HT-29 (cell line): Measurements from ENCODE around the gene SPAG16. TPM values are rescaled to one million over a fixed set of nuclear protein-coding genes. Genes with fewer than 3 reads are reported as not detected.

ENCODE experiments used
- DNase-seq: peaks from one replicate; pipeline ENCODE4 v3.0.0-alpha.2; 2015; ENCODE audit warnings: low spot score
- total RNA-seq: library from RNA; depleted of rRNA; stranded (reverse); fragments of >200 nt; shearing (Covaris generic); gene quantifications from 2 replicates; pipeline ENCODE4 v1.2.3, GENCODE V29; 2014

SPAG16 gene
- total RNA-seq, 1 experiment from 2014 or later: 16.2 TPM

DNA sequence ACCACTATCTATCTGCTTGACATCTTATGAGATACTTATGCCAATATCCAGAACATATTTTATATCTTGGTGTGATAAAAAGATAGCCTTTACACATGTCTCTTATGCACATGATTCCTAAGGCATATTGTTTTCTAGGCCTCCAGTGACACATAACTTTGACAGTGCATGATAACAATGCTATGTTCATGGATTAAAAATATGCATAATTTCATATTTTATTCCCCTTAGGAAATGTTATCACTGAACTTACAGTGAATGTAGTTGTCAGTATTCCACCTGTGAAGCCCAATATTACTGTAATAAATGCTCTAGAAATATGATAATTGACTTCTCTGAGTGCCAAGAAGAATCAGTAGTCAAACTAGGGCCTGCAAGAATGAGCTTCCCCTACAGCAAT, 532.3 kb downstream of the SPAG16 start:
- no peak for DNase-seq

DNA sequence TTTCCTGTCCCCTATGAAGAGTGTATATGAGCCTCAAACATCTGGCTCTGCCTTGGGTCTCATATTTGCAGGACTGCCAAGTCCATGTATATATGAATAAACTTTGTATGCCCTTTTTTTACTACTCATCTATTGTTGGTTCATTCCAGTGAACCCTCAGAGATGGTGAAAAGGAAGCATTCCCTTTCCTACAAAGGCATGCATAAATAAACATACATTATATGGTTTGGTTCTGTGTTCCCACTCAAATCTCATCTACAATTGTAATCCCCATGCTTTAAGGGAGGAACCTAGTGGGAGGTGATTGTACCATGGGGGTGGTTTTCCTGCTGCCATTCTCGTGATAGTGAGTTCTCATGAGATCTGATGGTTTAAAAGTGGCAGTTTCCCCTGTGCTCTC, 534.2 kb downstream of the SPAG16 start:
- DNase-seq: no peak

DNA sequence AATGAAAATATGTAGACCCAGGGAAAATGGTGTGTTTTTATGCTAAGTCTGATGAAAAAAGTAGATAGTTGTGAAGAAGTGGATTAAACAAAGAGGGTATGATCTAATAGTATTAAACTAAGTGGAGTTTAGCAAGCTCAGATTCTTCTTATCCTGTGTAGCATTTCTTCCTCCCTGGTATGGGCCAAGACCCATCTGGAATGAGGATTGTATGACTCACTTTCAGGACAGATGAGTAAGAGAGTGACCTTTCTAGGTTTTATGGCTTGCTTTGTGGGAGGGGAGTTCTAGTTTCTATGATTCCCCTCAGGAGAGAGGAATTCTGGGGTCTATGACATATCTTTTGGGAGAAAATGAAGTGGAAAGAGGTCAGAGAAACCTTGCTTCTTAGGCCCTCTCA, 550.1 kb downstream of the SPAG16 start:
- no peak for DNase-seq

DNA sequence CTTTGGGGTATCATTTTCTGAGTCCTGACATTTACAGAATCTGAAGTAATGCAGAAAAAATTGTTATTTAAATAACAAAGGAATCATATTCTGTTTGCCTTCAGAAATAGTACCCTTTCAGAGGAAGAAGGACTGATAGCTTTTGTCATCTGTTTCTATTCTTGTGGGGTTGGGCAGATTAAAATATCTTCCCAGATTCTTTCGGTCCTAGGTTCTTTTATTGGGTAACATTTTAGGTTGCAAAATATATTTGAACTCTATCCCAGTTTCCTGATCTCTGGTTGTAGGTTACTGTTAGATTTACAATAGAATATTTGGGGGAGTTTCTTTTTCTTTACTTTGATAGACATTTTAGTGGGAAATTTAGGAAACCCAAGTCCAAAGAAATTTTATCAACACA, 550.5 kb downstream of the SPAG16 start:
- DNase-seq: no peak

DNA sequence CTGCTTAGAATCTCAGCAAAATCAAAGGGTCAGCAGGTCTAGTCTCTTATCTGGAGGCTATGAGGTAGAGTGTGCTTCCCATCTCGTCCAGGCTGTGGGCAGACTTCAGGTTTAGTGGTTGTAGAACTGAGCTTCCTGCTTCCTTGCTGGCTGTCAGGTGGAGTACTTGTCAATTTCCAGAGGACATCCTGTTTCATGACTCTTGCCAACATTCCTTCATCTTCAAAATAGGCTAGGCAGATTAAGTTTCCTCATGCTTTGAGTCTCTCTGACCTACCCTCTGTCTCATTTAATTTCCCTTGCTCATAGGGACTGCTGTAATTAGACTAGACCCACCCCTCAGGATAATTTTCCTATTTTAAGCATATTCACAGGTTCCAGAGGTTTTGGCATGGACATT, 562.6 kb downstream of the SPAG16 start:
- DNase-seq: no peak

DNA sequence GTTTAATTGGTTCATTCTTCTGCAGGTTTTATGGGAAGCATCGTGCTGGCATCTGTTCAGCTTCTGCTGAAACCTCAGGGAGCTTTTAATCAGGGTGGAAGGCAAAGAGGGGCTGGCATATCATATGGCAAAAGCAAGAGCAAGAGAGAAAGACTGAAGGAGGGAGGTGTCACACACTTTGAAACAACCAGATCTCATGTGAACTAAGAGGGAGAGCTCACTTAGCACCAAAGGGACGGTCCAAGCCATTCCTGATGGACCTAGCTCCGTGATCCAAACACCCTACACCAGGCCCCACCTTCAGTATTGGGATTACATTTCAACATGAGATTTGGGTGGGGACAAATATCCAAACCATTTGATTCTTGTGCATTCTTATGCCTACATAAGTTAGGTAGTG, 563.1 kb downstream of the SPAG16 start:
- DNase-seq: no peak

DNA sequence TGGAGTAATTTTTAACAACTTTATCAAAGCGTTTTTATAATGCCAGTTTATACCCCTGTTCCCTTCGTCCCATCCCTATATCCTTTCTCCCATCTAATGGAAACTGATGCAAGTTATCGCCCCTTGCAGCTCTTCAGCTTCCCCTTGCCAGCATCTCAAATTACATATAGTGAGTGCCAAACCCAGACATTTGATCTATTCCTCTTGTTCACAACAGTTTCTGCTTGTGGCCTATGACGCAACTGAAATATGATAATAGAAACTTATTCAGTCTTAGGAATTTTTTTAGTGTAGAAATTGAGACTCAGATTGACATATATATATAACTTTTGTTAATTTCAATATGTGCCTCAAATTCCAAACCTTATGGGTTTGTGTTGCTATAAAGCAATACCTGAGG, 564.4 kb downstream of the SPAG16 start:
- no peak for DNase-seq

DNA sequence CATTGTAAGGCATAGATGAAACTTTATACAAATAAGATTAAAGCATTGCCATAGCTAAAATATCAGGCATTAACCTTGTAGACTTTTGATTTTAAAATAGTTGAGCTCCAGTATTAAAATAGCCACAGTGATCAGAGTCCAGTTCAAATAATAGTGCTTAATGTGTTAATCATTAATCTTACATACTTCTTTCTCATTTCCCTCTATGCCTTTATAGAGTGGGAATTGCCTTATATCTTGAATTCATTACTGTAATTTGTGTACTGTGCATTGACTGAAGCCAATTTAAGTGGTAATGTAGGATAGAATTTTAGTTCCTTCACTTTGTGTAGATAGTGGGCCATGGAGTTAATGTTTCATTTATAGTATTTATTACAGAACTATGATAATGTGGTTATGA, 577.4 kb downstream of the SPAG16 start:
- DNase-seq: peak; percentile 24

DNA sequence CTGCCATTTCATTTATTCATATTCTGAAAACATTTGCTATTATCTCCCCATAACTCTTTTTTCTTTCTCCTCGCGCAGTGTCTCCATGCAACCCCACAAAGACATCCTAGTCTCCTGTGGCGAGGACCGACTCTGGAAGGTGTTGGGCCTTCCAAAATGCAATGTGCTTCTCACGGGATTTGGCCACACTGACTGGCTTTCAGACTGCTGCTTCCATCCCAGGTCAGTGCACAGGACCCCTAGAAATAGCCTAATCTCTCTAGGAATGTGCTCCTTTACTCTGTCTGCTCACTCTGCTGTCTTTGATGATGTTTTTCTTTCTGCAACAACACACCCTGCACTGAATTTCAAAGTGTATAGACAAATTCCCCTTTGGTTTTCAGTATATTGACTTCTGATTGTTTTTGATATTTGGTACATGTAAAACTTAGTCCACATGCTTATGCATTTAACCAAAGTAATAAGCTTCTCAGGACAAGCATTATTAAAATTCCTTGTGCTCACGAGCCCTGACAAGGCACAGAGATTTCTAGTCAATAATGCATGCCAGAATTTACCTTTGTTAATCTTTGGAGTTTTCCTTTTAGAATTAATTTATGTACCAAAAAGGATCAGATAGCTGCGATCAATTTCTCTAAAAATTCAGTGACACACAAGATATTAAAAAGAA, 578.3 kb downstream of the SPAG16 start:
- DNase-seq: no peak

DNA sequence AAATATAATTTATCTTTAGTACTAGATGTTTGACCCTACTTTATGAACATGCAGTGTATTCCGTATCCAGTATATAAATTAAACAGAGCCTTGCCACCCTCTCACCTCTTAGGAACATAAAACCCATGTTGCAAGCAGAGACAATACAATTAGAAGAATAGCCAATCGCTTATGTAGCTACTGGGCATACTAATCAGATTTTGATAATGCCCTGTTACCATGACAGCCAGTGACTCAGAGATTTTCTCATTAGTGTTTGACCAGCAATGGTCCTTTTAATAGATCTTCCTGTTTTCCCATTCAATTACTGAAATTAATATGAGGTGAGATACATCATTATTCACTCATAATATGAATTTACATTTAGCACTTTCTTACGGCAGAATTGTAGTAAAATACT, 579.3 kb downstream of the SPAG16 start:
- DNase-seq: no peak

DNA sequence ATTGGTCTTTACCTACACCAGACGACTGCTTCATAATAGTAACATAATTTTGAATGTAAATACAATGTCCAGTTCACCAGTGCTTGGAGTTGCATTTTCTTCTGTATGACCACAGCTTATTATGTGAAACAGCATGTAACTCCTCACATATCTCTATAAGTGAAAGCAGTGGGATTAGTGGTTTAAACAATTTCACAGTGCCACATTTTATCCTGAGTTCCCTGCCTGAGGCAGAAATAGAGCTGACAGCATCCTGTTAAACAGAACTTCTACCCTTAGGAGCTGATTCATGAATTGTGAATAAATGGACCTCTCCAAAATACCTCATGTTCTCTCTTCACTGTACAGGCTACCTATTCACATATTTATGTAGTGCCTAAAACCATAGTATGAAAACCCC, 584.3 kb downstream of the SPAG16 start:
- DNase-seq: no peak

DNA sequence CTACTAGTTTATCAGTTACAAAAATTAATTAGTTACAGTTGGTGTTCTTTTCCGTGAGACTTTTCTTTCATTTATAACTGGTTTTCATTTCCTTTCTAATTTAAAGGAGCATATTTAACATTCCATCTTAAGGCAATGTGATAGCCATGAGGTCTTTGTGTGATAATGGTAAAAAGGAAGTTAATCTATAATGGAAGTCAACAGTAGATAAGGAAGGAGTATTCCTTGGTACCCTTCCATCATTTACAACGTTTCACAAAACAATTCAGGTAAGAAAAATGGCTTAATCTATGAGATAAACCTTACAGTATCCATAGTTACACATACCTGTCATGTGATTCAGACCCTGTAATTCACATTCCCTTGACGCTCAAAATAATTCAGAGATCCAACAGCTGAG, 601.2 kb downstream of the SPAG16 start:
- no peak for DNase-seq

DNA sequence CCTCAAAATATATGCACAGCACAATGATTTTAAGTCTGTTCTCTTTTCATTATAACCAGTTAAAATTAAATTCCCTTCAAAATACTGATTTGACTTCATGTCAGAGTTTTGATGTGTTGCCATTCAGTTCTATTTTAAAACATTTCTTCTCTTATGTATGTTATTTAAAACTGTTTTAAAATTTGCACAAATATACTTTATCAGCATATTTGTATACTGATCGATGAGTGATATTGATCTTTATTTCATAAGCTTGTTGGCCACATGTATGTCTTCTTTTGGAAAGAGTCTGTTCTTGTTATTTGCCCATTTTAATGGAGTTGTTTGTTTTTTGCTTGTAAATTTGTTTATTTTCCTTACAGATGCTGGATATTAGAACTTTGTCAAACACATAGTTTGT, 630.2 kb downstream of the SPAG16 start:
- DNase-seq: no peak

DNA sequence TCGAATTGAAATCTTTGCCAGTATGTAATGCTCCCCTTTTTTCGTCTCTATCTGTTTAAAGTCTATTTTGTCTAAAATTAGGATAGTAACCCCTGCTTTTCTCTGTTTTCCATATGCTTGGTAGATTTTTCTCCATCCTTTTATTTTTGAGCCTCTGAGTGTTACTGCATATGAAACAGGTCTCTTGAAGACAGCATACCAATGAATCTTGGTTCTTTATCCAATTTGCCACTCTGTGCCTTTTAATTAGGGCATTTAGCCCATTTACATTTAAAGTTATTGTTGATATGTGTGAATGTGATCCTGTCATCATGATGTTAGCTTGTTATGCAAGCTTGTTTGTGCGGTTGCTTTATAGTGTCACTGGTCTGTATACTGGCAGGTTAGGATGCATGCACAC, 635.8 kb downstream of the SPAG16 start:
- DNase-seq: no peak

DNA sequence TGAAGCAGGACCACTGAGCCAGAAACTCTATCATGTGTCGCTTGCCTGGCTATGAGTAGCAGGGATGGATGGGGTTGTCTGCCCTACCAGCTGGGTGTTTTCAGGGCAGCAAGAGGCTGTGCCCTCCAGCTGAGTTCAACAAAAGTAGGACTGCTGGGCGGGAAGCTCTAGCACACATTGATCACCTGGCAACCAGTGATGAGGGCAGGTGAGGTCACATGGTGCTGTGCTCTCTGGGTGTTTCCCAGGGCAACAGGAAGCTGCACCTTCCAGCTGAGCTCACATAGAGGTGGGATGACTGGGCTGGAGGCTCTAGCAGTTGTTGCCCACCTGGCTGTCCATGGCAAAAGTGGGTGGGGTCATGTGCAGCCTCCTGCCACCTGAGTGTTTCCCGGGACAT, 639.3 kb downstream of the SPAG16 start:
- no peak for DNase-seq

DNA sequence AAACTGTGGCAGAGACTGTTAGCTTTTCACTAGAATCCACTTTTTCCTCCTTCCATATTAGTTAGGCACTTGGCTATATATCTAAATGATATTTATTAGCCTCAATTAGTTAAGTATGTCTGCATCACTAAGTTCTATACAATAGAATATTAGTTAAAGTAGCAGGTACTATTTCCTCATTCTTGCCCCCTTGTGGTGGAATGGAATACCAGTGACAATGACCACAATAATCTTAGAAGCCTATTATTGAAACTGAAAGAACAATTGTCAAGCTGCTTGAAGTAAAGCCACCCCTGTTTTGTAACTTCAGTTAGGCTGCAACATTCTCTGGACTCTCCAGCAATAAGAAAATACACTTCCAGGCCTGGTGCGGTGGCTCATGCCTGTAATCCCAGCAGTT, 650.3 kb downstream of the SPAG16 start:
- DNase-seq: peak; percentile 56

DNA sequence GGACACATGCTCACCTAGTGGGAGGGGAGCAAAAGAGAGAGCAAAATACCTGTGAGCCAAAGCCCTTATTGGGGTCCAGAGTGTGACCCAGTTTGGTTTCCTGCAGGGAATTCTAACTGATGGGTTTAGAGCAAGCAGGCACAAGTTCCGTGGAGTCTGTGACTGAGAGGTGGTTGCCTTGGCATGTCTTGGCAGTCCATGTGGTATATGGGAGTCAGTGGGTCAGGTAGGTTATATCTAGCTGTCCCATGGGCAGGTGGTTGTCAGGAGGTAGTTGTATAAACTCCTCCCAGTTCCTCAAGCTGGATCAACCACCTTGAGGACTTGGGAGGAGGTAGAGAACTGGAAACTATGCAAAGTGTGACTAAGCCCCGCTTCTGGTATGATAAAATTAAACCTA, 673.8 kb downstream of the SPAG16 start:
- no peak for DNase-seq

DNA sequence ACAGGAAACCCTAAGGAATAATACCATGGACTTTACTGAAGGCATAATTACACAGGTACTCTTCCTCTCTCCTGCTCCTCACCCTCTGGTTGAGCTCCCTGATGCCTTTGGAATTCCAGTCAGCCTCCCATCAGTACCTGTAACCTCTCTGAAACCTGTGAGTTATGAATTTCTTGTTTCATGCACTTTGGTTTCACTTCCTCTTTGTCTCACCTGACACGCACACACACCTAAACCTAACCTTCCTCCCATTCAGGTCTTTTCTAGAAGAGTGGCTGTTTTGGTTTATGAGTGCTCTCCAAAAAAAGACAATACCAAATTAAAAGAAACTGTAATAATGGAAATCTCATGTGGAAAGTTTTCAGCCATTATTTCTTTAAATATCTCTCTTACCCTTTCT, 675.3 kb downstream of the SPAG16 start:
- DNase-seq: no peak

DNA sequence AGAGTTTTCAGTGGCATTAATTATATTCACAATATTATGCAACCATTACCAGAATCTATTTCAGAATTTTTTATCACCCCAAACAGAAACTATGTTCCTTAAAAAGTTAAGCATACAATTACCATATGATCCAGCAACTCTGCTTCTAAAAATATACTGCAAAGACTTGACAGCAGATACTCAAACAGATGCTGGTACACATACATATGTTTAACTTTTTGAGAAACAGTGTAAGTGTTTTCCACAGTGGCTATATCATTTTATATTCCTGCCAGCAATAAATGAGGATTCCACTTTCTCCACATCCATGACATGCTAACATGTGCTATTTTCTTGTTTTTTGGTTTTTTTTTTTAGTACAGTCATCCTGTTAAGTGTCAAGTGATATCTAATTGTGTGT, 687.3 kb downstream of the SPAG16 start:
- DNase-seq: no peak

DNA sequence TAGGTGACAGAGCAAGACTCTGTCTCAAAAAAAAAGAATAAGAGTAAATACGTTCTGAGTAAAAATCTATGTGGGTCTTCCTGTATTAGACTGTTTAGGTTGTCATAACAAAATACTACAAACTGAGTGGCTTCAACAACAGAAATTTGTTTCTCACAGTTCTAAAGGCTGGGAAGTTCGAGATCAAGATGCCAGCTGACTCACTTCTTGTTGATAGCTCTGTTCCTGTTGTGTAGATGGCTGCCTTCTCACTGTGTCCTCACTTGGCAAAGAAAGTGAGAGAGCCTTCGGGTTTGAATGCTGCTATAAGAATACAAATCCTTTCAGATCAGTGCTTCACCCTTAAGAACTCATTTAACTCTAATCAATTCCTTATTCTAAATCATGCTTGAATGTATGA, 696.6 kb downstream of the SPAG16 start:
- no peak for DNase-seq

DNA sequence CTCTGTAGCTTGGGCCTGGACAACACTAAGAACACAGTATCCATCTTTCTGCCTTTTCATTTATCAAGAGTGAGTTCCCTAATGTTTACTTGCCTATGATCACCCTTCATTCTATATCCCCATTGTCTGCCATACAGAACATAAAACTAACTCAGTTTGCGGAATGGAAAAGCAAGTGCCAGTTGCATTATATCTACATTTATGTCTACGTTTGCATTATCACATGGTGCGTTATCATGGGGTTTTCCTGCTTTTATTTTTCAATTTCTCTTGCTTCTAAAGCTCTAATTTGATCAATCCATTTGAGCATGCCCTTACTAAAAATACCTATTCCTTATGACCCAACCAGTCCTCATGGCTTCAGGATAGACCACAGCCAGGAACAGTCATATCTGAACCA, 704.9 kb downstream of the SPAG16 start:
- no peak for DNase-seq

DNA sequence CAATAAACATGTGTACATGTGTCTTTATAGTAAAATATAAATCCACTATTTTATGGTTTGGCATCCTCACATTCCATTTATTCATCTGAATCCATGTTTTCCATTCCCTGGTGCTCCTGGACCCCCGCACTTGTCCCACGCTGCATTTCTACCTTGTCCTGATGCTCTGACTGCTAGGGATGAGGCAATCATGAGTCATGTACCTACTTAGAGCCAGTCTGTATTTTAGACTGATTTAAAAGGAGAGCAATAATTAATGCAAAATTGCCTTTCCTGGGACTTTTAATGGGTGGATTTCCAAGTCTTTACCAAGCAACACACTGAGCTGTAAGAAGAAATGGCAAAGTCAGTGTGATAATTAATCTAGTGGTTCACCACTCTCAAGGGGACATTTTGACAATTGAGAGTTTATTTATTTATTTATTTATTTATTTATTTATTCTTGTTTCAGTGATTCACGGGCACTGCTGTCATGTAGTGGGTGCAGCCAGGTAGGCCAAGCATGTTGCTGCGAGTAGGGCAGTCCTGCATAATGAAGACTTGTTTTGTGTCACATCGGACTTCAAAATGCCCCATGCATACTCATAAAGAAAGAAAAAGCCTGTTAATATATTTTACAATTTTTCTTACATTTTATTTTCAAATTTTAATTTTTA, 707.3 kb downstream of the SPAG16 start:
- DNase-seq: no peak

DNA sequence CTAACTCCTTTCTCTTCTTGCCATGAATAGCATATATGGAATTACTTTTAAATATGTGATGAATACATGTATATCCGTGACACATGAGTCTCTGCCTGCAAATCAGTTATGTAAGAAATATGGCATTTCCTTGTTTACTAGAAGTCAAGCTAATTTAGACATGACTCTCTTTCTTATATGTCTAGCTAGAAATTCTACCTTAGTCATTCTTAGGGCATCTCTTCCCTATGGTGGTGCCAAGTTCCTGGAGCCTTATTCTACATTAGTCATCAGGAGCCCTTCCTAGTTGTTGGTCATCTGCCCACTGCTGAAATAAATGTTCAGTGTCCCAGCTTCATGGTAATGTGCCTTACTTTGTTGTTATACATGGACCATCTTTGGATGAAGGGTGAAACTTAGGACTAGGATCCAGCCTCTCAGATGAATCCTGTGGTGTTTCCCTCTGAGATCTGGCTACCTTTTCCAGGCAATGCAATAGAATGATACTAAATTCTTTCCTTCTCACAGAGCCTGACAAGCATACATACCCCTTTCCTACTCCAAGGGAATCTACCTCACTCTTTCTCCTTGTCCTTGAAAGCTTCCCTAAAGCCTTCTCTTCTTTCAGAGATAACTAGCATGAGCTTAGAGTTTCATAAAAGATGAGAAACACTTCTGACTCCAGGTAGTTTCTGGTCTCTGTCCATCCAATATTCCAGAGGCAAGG, 711.3 kb downstream of the SPAG16 start:
- peak; percentile 27 for DNase-seq
